AG20443 (cell line): Measurements from ENCODE around the gene POLQ.
"Not testable (repeated sequence)": the region's sequence is repeated elsewhere in the genome, so short reads cannot be mapped to it uniquely, and the experiment has no call there.

ENCODE experiments used
- DNase-seq: peaks from one replicate; pipeline ENCODE4 v3.0.0; 2012; ENCODE audit warnings: low spot score, mixed read lengths

The POLQ gene

GRCh38 chr3:121545574-121546455 is at the start of gene POLQ:
TSS of gene POLQ (minus strand) at chr3:121545988. CDS start at chr3:121545877, 111 bp downstream.
- DNase-seq: peak; percentile 95

GRCh38 chr3:121594850-121595249 is 49.1 kb upstream of the POLQ start:
- no peak for DNase-seq

- not testable (repeated sequence) for DNase-seq
Observed at GRCh38 chr3:121593806-121594205, 48.0 kb upstream of the POLQ start.

GRCh38 chr3:121592856-121593702 is 47.3 kb upstream of the POLQ start, which contains the start of gene FBXO40:
TSS of gene FBXO40 (plus strand) at chr3:121593379. CDS start at chr3:121620576, 27,197 bp downstream.
- no peak for DNase-seq

GRCh38 chr3:121584418-121584817 is 38.6 kb upstream of the POLQ start:
- no peak for DNase-seq

- DNase-seq: no peak
Observed at GRCh38 chr3:121581691-121582090, 35.9 kb upstream of the POLQ start.

GRCh38 chr3:121574449-121574848 is 28.7 kb upstream of the POLQ start:
- no peak for DNase-seq

- DNase-seq: no peak
Observed at GRCh38 chr3:121567649-121568048, 21.9 kb upstream of the POLQ start, which contains the start of gene ARGFX. TSS of gene ARGFX (plus strand) at chr3:121567949. CDS start at chr3:121570714, 2,765 bp downstream.

- DNase-seq: no peak
Observed at GRCh38 chr3:121566773-121567172, 21.0 kb upstream of the POLQ start.

- DNase-seq: no peak
Observed at GRCh38 chr3:121562148-121562547, 16.4 kb upstream of the POLQ start.

GRCh38 chr3:121557426-121557934 is 11.7 kb upstream of the POLQ start:
- DNase-seq: no peak

GRCh38 chr3:121552797-121553196 is 7.0 kb upstream of the POLQ start:
- no peak for DNase-seq

GRCh38 chr3:121552379-121552778 is 6.6 kb upstream of the POLQ start:
- peak; percentile 11 for DNase-seq

GRCh38 chr3:121545049-121545573 is 677 bp downstream of the POLQ start:
- DNase-seq: peak; percentile 27

- DNase-seq: no peak
Observed at GRCh38 chr3:121542924-121543323, 2.9 kb downstream of the POLQ start.

GRCh38 chr3:121531269-121531668 is 14.5 kb downstream of the POLQ start:
- no peak for DNase-seq

GRCh38 chr3:121529308-121529707 is 16.5 kb downstream of the POLQ start:
- peak; percentile 41 for DNase-seq

- no peak for DNase-seq
Observed at GRCh38 chr3:121520510-121520909, 25.3 kb downstream of the POLQ start.

GRCh38 chr3:121517953-121518655 is 27.7 kb downstream of the POLQ start:
- DNase-seq: no peak

- no peak for DNase-seq
Observed at GRCh38 chr3:121515862-121516261, 29.9 kb downstream of the POLQ start.

GRCh38 chr3:121515313-121515712 is 30.5 kb downstream of the POLQ start:
- DNase-seq: no peak

- DNase-seq: no peak
Observed at GRCh38 chr3:121514496-121514895, 31.3 kb downstream of the POLQ start.
